ENCODE measurements around the gene FAAP20. TPM values are rescaled to one million over a fixed set of nuclear protein-coding genes. Genes with fewer than 3 reads are reported as not detected.
A peak's percentile ranks its signal among the peaks of the same experiment; 100 is the strongest.

Gene FAAP20
- total RNA-seq, 1 experiment from 2014 or later: 20.1 TPM

- H3K4me1 ChIP-seq (ENCODE audit: low read length): no peaks in the 10 kb centered on the region
- no peak overlapping the region for H3K9ac ChIP-seq (ENCODE audit: low read length)
- no peak overlapping the region for H2AFZ ChIP-seq (ENCODE audit: low read length)
- no peaks in the 10 kb centered on the region for H3K27me3 ChIP-seq (ENCODE audit: low read length)
- H4K20me1 ChIP-seq (ENCODE audit: insufficient read depth, low read depth, low read length): peaks cover 66% of the 10 kb centered on the region; the same call in 1 of the 2 replicates
- no peaks in the 10 kb centered on the region for H3K9me3 ChIP-seq (ENCODE audit: low read length)
- H3K4me3 ChIP-seq (ENCODE audit: low read length): no peak overlapping the region
- no peak overlapping the region for H3K4me2 ChIP-seq (ENCODE audit: low read depth, low read length, poor library complexity, severe bottlenecking)
- peak; percentile 44 for DNase-seq
- H3K36me3 ChIP-seq (ENCODE audit: insufficient read depth, low read length): no peaks in the 10 kb centered on the region
- H3K27ac ChIP-seq (ENCODE audit: low read length): no peak overlapping the region
- H3K79me2 ChIP-seq (ENCODE audit: low read length): no peaks in the 10 kb centered on the region
- H3K9me2 ChIP-seq (replicated peaks; ENCODE audit: insufficient read depth, low read length): no peaks in the 10 kb centered on the region
These were observed 43.2 kb upstream of the FAAP20 start for GRCh38 chr1:2237773-2238172.

- DNase-seq: no peak
- Histone ChIP-seq H3K79me2 (ENCODE audit: low read length) (no peaks in the 10 kb centered on the region), H3K4me2 (ENCODE audit: low read depth, low read length, poor library complexity, severe bottlenecking) (no peak overlapping the region), H3K27ac (ENCODE audit: low read length) (no peak overlapping the region), H3K9me3 (ENCODE audit: low read length) (no peaks in the 10 kb centered on the region), H3K4me1 (ENCODE audit: low read length) (no peaks in the 10 kb centered on the region), H3K9me2 (replicated peaks; ENCODE audit: insufficient read depth, low read length) (no peaks in the 10 kb centered on the region), H3K36me3 (ENCODE audit: insufficient read depth, low read length) (no peaks in the 10 kb centered on the region), H3K9ac (ENCODE audit: low read length) (no peak overlapping the region), H4K20me1 (ENCODE audit: insufficient read depth, low read depth, low read length) (peaks cover 72% of the 10 kb centered on the region; the same call in 1 of the 2 replicates), H3K4me3 (ENCODE audit: low read length) (no peak overlapping the region), H2AFZ (ENCODE audit: low read length) (no peak overlapping the region), H3K27me3 (ENCODE audit: low read length) (no peaks in the 10 kb centered on the region)
These were observed 42.4 kb upstream of the FAAP20 start for GRCh38 chr1:2236695-2237677.

DNA sequence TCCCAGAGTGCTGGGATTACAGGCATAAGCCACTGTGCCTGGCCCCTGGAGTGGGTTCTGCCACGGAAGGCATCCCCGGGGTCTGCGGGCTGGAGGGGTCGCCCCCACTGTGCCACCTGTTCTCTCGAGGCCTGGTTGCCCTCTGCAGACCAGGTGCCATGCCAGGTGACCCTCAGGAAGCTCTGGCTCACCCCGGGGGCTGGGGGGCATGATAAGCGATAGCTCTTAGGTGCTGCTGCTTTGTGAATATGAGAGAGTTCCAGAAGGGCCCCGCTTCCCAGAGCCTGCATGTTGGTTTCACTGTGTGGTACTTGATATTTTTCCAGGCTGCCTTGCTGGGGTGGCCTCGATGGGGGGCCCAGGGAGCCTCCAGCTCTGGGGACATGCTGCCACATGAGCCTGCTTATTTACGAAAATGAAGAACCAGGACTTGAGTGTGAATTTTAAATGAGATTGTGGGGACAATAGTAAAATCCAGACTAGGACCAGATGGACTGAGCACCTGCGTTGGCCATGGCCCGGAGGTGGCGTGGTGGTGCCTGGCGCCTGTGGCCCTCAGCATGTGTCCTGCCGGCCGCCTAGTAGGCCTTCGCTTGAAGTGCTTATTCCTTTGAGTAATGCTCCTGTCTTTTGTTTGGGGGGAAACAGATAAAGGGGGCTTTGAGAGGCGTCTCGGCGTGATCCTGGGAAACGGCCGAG, 40.9 kb upstream of the FAAP20 start:
- Histone ChIP-seq H3K9me3 (ENCODE audit: low read length) (no peaks in the 10 kb centered on the region), H3K9ac (ENCODE audit: low read length) (no peak overlapping the region), H3K9me2 (replicated peaks; ENCODE audit: insufficient read depth, low read length) (no peaks in the 10 kb centered on the region), H3K27ac (ENCODE audit: low read length) (no peak overlapping the region), H4K20me1 (ENCODE audit: insufficient read depth, low read depth, low read length) (peaks cover 76% of the 10 kb centered on the region; the same call in 1 of the 2 replicates), H3K4me1 (ENCODE audit: low read length) (no peaks in the 10 kb centered on the region), H3K4me3 (ENCODE audit: low read length) (no peak overlapping the region), H3K4me2 (ENCODE audit: low read depth, low read length, poor library complexity, severe bottlenecking) (no peak overlapping the region), H2AFZ (ENCODE audit: low read length) (no peak overlapping the region), H3K27me3 (ENCODE audit: low read length) (no peaks in the 10 kb centered on the region), H3K36me3 (ENCODE audit: insufficient read depth, low read length) (no peaks in the 10 kb centered on the region), H3K79me2 (ENCODE audit: low read length) (no peaks in the 10 kb centered on the region)
- no peak for DNase-seq

DNA sequence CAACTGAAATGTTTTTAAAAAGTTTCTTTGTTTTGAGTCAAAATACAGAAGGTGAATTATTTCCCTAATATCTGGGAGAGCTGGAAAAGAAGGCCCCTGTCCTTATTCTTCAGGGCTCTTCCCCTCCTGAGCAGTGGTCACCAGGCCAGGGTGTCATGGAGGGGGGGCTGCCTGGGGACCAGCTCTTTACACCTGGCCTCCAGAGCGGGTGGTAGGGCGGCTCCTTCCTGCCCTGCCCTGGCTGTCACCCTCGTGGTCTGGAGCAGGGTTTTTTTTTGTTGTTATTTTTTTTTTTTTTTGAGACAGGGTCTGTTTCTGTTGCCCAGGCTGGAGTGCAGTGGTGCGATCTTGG, 40.2 kb upstream of the FAAP20 start:
- no peak overlapping the region for H3K27ac ChIP-seq (ENCODE audit: low read length)
- no peak overlapping the region for H3K4me2 ChIP-seq (ENCODE audit: low read depth, low read length, poor library complexity, severe bottlenecking)
- H3K36me3 ChIP-seq (ENCODE audit: insufficient read depth, low read length): no peaks in the 10 kb centered on the region
- H3K9ac ChIP-seq (ENCODE audit: low read length): no peak overlapping the region
- no peak for DNase-seq
- H2AFZ ChIP-seq (ENCODE audit: low read length): no peak overlapping the region
- H3K79me2 ChIP-seq (ENCODE audit: low read length): no peaks in the 10 kb centered on the region
- H3K27me3 ChIP-seq (ENCODE audit: low read length): no peaks in the 10 kb centered on the region
- peaks cover 69% of the 10 kb centered on the region; the same call in 1 of the 2 replicates for H4K20me1 ChIP-seq (ENCODE audit: insufficient read depth, low read depth, low read length)
- H3K9me3 ChIP-seq (ENCODE audit: low read length): no peaks in the 10 kb centered on the region
- no peaks in the 10 kb centered on the region for H3K4me1 ChIP-seq (ENCODE audit: low read length)
- no peak overlapping the region for H3K4me3 ChIP-seq (ENCODE audit: low read length)
- no peaks in the 10 kb centered on the region for H3K9me2 ChIP-seq (replicated peaks; ENCODE audit: insufficient read depth, low read length)

DNA sequence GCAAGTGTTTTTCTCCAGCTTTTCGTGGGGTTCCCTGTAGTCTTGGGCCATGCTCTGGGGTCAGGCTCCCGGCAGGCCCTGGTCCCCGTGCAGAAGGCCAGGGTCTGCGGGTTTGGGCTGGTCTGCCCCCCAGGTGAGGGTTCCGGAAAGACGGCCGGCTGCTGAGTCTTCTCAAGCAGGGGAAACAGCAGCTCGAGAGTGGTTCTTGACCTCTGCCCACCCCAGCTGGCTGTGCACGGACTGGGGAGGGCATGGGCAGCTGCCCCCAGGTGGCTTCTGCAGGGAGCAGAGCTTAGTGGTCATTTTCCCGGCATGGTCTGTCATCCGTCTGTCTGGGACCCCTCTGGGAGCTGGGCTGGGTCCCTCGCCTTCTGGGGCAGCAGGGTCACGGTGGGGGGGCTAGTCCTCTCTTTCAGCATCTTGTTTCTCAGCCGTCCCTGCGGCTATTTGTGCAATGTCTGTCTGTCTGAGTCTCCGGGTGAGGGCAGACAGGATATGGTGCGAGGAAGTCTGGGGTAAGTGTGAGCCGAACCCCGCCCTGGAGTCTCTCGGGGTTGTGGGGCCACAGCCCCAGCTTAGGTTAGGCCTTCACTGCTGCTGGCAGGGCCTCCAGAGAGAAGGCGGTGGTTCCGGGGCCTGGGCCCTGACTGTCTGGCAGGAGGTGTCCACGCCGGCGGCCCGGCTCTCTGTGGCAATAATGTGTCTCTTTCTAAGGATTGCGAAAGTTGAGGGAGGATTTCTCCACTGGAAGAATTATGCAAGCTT, 39.6 kb upstream of the FAAP20 start:
- H3K9ac ChIP-seq (ENCODE audit: low read length): no peak overlapping the region
- no peak overlapping the region for H2AFZ ChIP-seq (ENCODE audit: low read length)
- no peak overlapping the region for H3K4me2 ChIP-seq (ENCODE audit: low read depth, low read length, poor library complexity, severe bottlenecking)
- H3K27me3 ChIP-seq (ENCODE audit: low read length): no peaks in the 10 kb centered on the region
- no peak for DNase-seq
- H3K36me3 ChIP-seq (ENCODE audit: insufficient read depth, low read length): no peaks in the 10 kb centered on the region
- H3K4me3 ChIP-seq (ENCODE audit: low read length): no peak overlapping the region
- H3K9me2 ChIP-seq (replicated peaks; ENCODE audit: insufficient read depth, low read length): no peaks in the 10 kb centered on the region
- peaks cover 70% of the 10 kb centered on the region; the same call in 1 of the 2 replicates for H4K20me1 ChIP-seq (ENCODE audit: insufficient read depth, low read depth, low read length)
- no peaks in the 10 kb centered on the region for H3K9me3 ChIP-seq (ENCODE audit: low read length)
- H3K27ac ChIP-seq (ENCODE audit: low read length): no peak overlapping the region
- H3K4me1 ChIP-seq (ENCODE audit: low read length): no peaks in the 10 kb centered on the region
- H3K79me2 ChIP-seq (ENCODE audit: low read length): no peaks in the 10 kb centered on the region

DNA sequence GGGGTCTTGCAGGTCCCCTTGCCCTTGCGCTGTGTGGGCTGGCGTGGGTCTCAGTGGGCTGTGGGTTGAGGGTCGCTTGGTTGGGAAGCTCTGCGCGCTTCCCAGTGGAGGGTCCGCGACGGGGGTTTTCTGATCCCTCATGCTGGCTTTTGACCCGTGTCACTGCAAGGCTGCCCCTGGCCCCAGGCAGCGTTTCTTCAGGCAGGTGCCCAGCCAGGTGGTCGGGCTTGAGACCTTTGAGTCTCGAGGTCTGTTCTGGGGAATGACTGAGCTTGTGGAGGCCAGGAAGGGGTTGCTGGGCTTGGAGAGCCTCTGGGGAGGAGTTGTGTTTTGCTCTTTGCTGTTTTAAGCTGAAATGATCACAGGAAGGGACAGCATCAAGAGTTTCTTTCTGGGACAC, 38.9 kb upstream of the FAAP20 start:
- Histone ChIP-seq H3K4me3 (ENCODE audit: low read length) (no peak overlapping the region), H3K4me1 (ENCODE audit: low read length) (no peaks in the 10 kb centered on the region), H3K9me3 (ENCODE audit: low read length) (no peaks in the 10 kb centered on the region), H3K79me2 (ENCODE audit: low read length) (no peaks in the 10 kb centered on the region), H3K9ac (ENCODE audit: low read length) (no peak overlapping the region), H3K27me3 (ENCODE audit: low read length) (no peaks in the 10 kb centered on the region), H3K4me2 (ENCODE audit: low read depth, low read length, poor library complexity, severe bottlenecking) (no peak overlapping the region), H3K36me3 (ENCODE audit: insufficient read depth, low read length) (no peaks in the 10 kb centered on the region), H3K9me2 (replicated peaks; ENCODE audit: insufficient read depth, low read length) (no peaks in the 10 kb centered on the region), H4K20me1 (ENCODE audit: insufficient read depth, low read depth, low read length) (peaks cover 66% of the 10 kb centered on the region; the same call in 1 of the 2 replicates), H3K27ac (ENCODE audit: low read length) (no peak overlapping the region), H2AFZ (ENCODE audit: low read length) (no peak overlapping the region)
- no peak for DNase-seq

DNA sequence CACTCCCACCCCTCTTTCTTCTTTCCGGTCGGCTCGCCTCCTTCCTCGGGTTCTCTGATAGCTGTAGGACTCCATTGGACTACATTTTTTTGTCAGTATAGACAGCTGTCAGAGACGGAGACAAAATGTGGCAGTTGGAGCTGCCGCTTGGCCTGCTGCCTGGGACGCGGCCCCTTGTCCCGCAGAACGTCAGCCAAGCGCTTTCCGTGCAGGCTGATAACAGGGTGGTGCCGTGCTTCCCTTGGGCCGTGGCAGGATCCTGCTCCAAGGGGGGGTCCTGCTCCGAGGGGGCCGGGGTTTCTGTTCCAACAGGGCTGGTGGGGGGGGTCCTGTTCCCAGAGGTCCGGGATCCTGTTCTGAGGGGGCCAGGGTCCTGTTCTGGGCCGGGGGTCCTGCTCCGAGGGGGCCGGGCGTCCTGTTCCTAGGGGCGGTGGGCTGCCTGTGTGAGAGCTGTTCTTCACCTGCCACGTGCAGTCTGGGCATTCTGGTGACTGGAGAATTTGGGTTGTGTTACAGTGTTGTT, 38.4 kb upstream of the FAAP20 start:
- H3K36me3 ChIP-seq (ENCODE audit: insufficient read depth, low read length): no peaks in the 10 kb centered on the region
- H3K4me2 ChIP-seq (ENCODE audit: low read depth, low read length, poor library complexity, severe bottlenecking): no peak overlapping the region
- no peaks in the 10 kb centered on the region for H3K9me2 ChIP-seq (replicated peaks; ENCODE audit: insufficient read depth, low read length)
- no peak for DNase-seq
- H3K27ac ChIP-seq (ENCODE audit: low read length): no peak overlapping the region
- peaks cover 62% of the 10 kb centered on the region; the same call in 1 of the 2 replicates for H4K20me1 ChIP-seq (ENCODE audit: insufficient read depth, low read depth, low read length)
- H3K9ac ChIP-seq (ENCODE audit: low read length): no peak overlapping the region
- no peaks in the 10 kb centered on the region for H3K27me3 ChIP-seq (ENCODE audit: low read length)
- H3K79me2 ChIP-seq (ENCODE audit: low read length): no peaks in the 10 kb centered on the region
- no peaks in the 10 kb centered on the region for H3K4me1 ChIP-seq (ENCODE audit: low read length)
- no peak overlapping the region for H3K4me3 ChIP-seq (ENCODE audit: low read length)
- no peaks in the 10 kb centered on the region for H3K9me3 ChIP-seq (ENCODE audit: low read length)
- no peak overlapping the region for H2AFZ ChIP-seq (ENCODE audit: low read length)
